Endothelial cell of umbilical vein (primary cell): Measurements from ENCODE around the gene WNT10A. TPM values are rescaled to one million over a fixed set of nuclear protein-coding genes. Genes with fewer than 3 reads are reported as not detected.

ENCODE experiments used
- BruUV-seq: library from RNA; stranded (reverse); fragments of 400-500 nt; replicated peaks from 2 replicates; lab custom pipeline; 2021; lab: Mats Ljungman, UMichigan
- CTCF ChIA-PET: fragments of 300-600, 350-600 bp; sonication (Branson Sonifier 250); formaldehyde crosslinking; loops from one replicate; lab custom pipeline; 2021; ENCODE audit warnings: antibody characterized with exemption, inconsistent platforms; lab: Charles Lee
- POLR2A ChIA-PET: fragments of 300-600, 350-600 bp; sonication (Branson Sonifier 250); formaldehyde crosslinking; loops from one replicate; lab custom pipeline; 2021; ENCODE audit warnings: antibody characterized with exemption, inconsistent platforms; lab: Charles Lee
- DNase-seq: peaks from one replicate; pipeline ENCODE4 v3.0.0-alpha.2; 2011; ENCODE audit warnings: low read depth, low spot score
- FAIRE-seq: peaks from 2 replicates; lab custom pipeline; 2011; peaks lifted over from hg19 to GRCh38; lab: Jason Lieb, UNC
- H2AFZ ChIP-seq: 2 replicates; pipeline ENCODE4 v1.6.0; 2012; ENCODE audit warnings: low read depth, low read length, control low read depth, inconsistent platforms
- H3K27ac ChIP-seq: 2 replicates; pipeline ENCODE4 v1.5.1; 2011; ENCODE audit warnings: low read depth, mild to moderate bottlenecking, control low read depth, low read length, moderate library complexity; ENCODE audit not compliant: insufficient read depth
- H3K27me3 ChIP-seq, 2 experiments: 2 replicates each; pipeline versions ENCODE4 v1.6.0 to v1.6.1; 2011; ENCODE audit warnings: low read length in 2 of 2, mixed read lengths in 1 of 2; ENCODE audit not compliant: control insufficient read depth in 2 of 2, insufficient read depth in 2 of 2
- H3K36me3 ChIP-seq, 2 experiments: 2 replicates in 1 of 2; 3 replicates in 1 of 2; pipeline ENCODE4 v1.5.1; 2011; ENCODE audit warnings: low read length in 2 of 2, mild to moderate bottlenecking in 1 of 2, moderate library complexity in 1 of 2; ENCODE audit not compliant: control insufficient read depth in 2 of 2, insufficient read depth in 2 of 2; ENCODE audit errors: extremely low read depth in 1 of 2
- H3K4me1 ChIP-seq: 3 replicates; pipeline ENCODE4 v1.5.1; 2011; ENCODE audit warnings: mild to moderate bottlenecking, low read length; ENCODE audit not compliant: control insufficient read depth, insufficient read depth; ENCODE audit errors: extremely low read depth
- H3K4me2 ChIP-seq: 2 replicates; pipeline ENCODE4 v1.6.1; 2011; ENCODE audit warnings: low read length, control low read depth, mixed read lengths; ENCODE audit not compliant: insufficient read depth
- H3K4me3 ChIP-seq, 3 experiments: fragments of 200-600 bp in 1 of 3; sonication (generic), shearing (Covaris generic) in 1 of 3; replicated peaks in 1 of 3; 2 replicates each; pipeline ENCODE4 v1.5.1; 2011 to 2016; ENCODE audit warnings: control low read depth in 3 of 3, low read length in 3 of 3, mild to moderate bottlenecking in 2 of 3, inconsistent platforms in 1 of 3, low read depth in 1 of 3, moderate library complexity in 1 of 3; ENCODE audit not compliant: insufficient read depth in 1 of 3
- H3K79me2 ChIP-seq: 2 replicates; pipeline ENCODE4 v1.6.0; 2012; ENCODE audit warnings: low read length, inconsistent platforms; ENCODE audit not compliant: control insufficient read depth, insufficient read depth
- H3K9ac ChIP-seq: replicated peaks from 2 replicates; pipeline ENCODE3; 2011; ENCODE audit warnings: low read length, control low read depth; ENCODE audit not compliant: insufficient read depth; ENCODE audit errors: extremely low read depth
- H3K9me1 ChIP-seq: replicated peaks from 3 replicates; pipeline ENCODE4 v1.6.0; 2011; ENCODE audit warnings: mild to moderate bottlenecking, low read length; ENCODE audit not compliant: control insufficient read depth, insufficient read depth; ENCODE audit errors: extremely low read depth
- H3K9me3 ChIP-seq: replicated peaks from 2 replicates; pipeline ENCODE4 v1.5.1; 2012; ENCODE audit warnings: low read length, inconsistent platforms; ENCODE audit not compliant: control insufficient read depth, insufficient read depth
- H4K20me1 ChIP-seq: replicated peaks from 2 replicates; pipeline ENCODE3; 2011; ENCODE audit warnings: mild to moderate bottlenecking, low read length; ENCODE audit not compliant: control insufficient read depth, insufficient read depth; ENCODE audit errors: extremely low read depth
- EZH2 ChIP-seq: IDR thresholded peaks from 2 replicates; pipeline ENCODE4 v1.6.1; 2012; ENCODE audit warnings: borderline replicate concordance, low read depth, mild to moderate bottlenecking, moderate library complexity, low read length, inconsistent platforms; ENCODE audit not compliant: severe bottlenecking
- FOS ChIP-seq: IDR thresholded peaks from 2 replicates; pipeline ENCODE4 v1.6.1; 2011; ENCODE audit warnings: mild to moderate bottlenecking, low read length, moderate library complexity, borderline replicate concordance; ENCODE audit not compliant: insufficient read depth
- GATA2 ChIP-seq: IDR thresholded peaks from 2 replicates; pipeline ENCODE4 v1.7.0; 2011; ENCODE audit warnings: low read depth, mild to moderate bottlenecking, moderate library complexity, mixed read lengths, low read length; ENCODE audit not compliant: insufficient read length, insufficient read depth
- JUN ChIP-seq: IDR thresholded peaks from 2 replicates; pipeline ENCODE4 v1.6.1; 2011; ENCODE audit warnings: borderline replicate concordance, low read depth; ENCODE audit not compliant: insufficient read length, insufficient read depth
- MYC ChIP-seq: IDR thresholded peaks from one replicate; pipeline ENCODE4 v1.6.1; 2011; ENCODE audit warnings: mild to moderate bottlenecking, low read depth, low read length
- POLR2A ChIP-seq: IDR thresholded peaks from 2 replicates; pipeline ENCODE4 v1.6.1; 2012; ENCODE audit warnings: low read depth, mild to moderate bottlenecking, control low read depth, low read length
- POLR2AphosphoS5 ChIP-seq: IDR thresholded peaks from 2 replicates; pipeline ENCODE4 v1.6.1; 2012; ENCODE audit warnings: low read depth, mild to moderate bottlenecking, control low read depth, low read length, moderate library complexity; ENCODE audit not compliant: insufficient read depth
- dilution Hi-C: fragments of 300-500 bp; cut with MboI; formaldehyde crosslinking; loops from one replicate; pipeline ENCODE4 v1.15.0; 2019; ENCODE audit warnings: low sequenced_read_pairs; ENCODE audit not compliant: extremely low pct_ligation_motif_present
- intact Hi-C: fragments of 100-400 bp; cut with micrococcal nuclease; formaldehyde crosslinking; loops from one replicate; pipeline ENCODE4 v1.10.0; 2022
- polyA plus RNA-seq, 4 experiments: library from polyadenylated mRNA; depleted of rRNA in 3 of 4; stranded (reverse) in 3 of 4; unstranded in 1 of 4; fragments of >200 nt; gene quantifications; 2 replicates each; pipeline versions ENCODE4 v1.2.1 to v1.2.3, GENCODE V29; 2011 to 2012; ENCODE audit warnings: missing spikeins in 1 of 4
- total RNA-seq: library from RNA; stranded (reverse); gene quantifications from 2 replicates; pipeline ENCODE4 v1.2.3, GENCODE V29; 2021
- TF ChIP-seq, protein P1 (sequence below): IDR thresholded peaks from 2 replicates; pipeline ENCODE4 v1.6.1; 2011; ENCODE audit not compliant: insufficient read depth, insufficient read length
- TF ChIP-seq, protein P2 (sequence below), 2 donors: IDR thresholded peaks; 1 replicate in 1 of 2; 2 replicates in 1 of 2; pipeline ENCODE4 v1.5.1; 2011; ENCODE audit warnings: low read length in 2 of 2, mild to moderate bottlenecking in 2 of 2, moderate library complexity in 2 of 2, control low read depth in 1 of 2, inconsistent platforms in 1 of 2, low read depth in 1 of 2; ENCODE audit not compliant: insufficient read depth in 1 of 2; ENCODE audit errors: extremely low read depth in 1 of 2

The WNT10A gene
- total and polyA plus RNA-seq, 2 donors (not counting 3 experiments of a cell fraction or from before 2014, with no cell fraction given) = not detected

DNA sequence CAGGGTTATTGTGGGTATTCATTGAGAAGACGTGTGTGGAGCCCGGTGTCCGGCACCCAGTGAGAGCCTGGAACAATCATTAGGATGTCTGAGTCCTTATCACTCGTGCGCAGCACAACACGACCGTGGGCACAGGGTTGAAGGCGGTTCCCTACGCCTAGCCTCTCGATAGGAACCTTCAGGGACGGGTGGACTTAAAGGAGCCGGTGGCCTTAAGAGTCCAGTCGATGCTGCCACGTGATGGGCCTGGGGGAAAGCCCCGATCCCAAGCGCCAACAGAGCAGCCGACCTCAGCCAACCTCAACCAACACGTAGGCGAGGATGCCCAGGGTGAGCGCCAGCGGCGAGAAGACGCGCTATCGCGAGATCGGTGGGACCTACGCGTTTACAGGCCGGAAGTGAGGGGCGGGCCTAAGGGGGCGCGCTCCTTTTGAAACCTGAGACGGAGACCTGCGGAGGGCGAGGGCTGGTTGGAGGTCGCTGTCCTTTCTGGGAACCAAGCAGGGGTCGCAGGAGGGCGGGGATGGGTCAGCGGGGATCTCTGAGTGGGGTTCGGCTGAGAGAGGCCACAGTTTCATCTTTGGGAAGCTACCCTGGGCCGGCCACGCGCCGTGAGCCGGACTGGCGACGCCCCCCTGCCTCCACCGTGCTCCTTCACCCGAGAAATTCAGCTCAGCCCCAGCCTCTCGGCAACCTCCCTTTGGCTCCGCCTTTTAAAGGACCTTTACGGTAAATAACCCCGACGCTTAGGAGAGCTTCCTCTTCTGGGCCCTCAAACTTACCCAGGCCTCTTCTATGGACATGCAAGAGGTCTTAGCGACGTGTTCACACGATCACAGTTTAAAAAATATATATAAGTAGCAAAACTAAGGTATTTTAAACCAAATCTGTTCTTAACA, 28.3 kb downstream of the WNT10A start:
- no peaks in the 10 kb centered on the region for H3K9me3 ChIP-seq
- intact Hi-C loops (no loop called here), dilution Hi-C loops (no loop called here)
- no TSS peak for BruUV-seq
- peak overlapping the region; percentile 88 for H3K4me2 ChIP-seq
- H3K4me3 ChIP-seq = peak overlapping the region; percentile 13 to 47 (median 22)
- H3K4me1 ChIP-seq = peaks cover 11% of the 10 kb centered on the region
- FAIRE-seq (no peak), DNase-seq (peak; percentile 56)
- peaks cover 11 to 12% of the 10 kb centered on the region in 2 experiments for H3K27me3 ChIP-seq
- no peak overlapping the region for H3K27ac ChIP-seq
- no peaks in the 10 kb centered on the region for H3K36me3 ChIP-seq
- peak overlapping the region; percentile 13 for H3K9ac ChIP-seq
- H2AFZ ChIP-seq = peak overlapping the region; percentile 86
- no peaks in the 10 kb centered on the region for H3K79me2 ChIP-seq
- ChIA-PET CTCF (interaction anchor here (1.0 to 1.5 kb wide), 3 partner anchors 11 to 71 kb away, joined by 3 to 9 read pairs (median 5); no protein-coding TSS in a partner anchor), POLR2A (no interaction called here)
- H3K9me1 ChIP-seq = no peaks in the 10 kb centered on the region
- no peaks in the 10 kb centered on the region for H4K20me1 ChIP-seq
- TF ChIP-seq POLR2AphosphoS5 (no peak), EZH2 (no peak), JUN (no peak), GATA2 (no peak), FOS (no peak), POLR2A (no peak), MYC (no peak)
- TF ChIP-seq, protein P1, sequence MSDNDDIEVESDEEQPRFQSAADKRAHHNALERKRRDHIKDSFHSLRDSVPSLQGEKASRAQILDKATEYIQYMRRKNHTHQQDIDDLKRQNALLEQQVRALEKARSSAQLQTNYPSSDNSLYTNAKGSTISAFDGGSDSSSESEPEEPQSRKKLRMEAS = no peak
- TF ChIP-seq, protein P2, sequence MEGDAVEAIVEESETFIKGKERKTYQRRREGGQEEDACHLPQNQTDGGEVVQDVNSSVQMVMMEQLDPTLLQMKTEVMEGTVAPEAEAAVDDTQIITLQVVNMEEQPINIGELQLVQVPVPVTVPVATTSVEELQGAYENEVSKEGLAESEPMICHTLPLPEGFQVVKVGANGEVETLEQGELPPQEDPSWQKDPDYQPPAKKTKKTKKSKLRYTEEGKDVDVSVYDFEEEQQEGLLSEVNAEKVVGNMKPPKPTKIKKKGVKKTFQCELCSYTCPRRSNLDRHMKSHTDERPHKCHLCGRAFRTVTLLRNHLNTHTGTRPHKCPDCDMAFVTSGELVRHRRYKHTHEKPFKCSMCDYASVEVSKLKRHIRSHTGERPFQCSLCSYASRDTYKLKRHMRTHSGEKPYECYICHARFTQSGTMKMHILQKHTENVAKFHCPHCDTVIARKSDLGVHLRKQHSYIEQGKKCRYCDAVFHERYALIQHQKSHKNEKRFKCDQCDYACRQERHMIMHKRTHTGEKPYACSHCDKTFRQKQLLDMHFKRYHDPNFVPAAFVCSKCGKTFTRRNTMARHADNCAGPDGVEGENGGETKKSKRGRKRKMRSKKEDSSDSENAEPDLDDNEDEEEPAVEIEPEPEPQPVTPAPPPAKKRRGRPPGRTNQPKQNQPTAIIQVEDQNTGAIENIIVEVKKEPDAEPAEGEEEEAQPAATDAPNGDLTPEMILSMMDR (IDR thresholded peaks at IDR 0.05; ENCODE audit: extremely low read depth in 1 of 2, insufficient read depth in 1 of 2, low read depth in 1 of 2, low read length in 2 of 2) = no peak
